AG04449 (cell line): Measurements from ENCODE around the gene BCAS4.

Experiments
- CTCF ChIA-PET: fragments of 350-600 bp; formaldehyde crosslinking; extraction: SDS; loops from one replicate; lab custom pipeline; 2021; ENCODE audit warnings: antibody characterized with exemption; lab: Yijun Ruan, JAX
- POLR2A ChIA-PET: fragments of 400-600, 350-600 bp; formaldehyde crosslinking; extraction: SDS; loops from one replicate; lab custom pipeline; 2020; ENCODE audit warnings: antibody characterized with exemption, inconsistent platforms; lab: Yijun Ruan, JAX
- DNase-seq: peaks from one replicate; pipeline ENCODE4 v3.0.0-alpha.2; 2010; ENCODE audit warnings: low read depth, low spot score
- H3K4me3 ChIP-seq: 2 replicates; pipeline ENCODE4 v1.5.1; 2011; ENCODE audit warnings: low read depth, mild to moderate bottlenecking, control low read depth, low read length
- CTCF ChIP-seq: IDR thresholded peaks from one replicate; pipeline ENCODE4 v1.5.1; 2011; ENCODE audit warnings: mild to moderate bottlenecking, moderate library complexity, low read length, control low read depth, inconsistent platforms; ENCODE audit not compliant: insufficient read depth; ENCODE audit errors: missing control alignments

Gene BCAS4

DNA sequence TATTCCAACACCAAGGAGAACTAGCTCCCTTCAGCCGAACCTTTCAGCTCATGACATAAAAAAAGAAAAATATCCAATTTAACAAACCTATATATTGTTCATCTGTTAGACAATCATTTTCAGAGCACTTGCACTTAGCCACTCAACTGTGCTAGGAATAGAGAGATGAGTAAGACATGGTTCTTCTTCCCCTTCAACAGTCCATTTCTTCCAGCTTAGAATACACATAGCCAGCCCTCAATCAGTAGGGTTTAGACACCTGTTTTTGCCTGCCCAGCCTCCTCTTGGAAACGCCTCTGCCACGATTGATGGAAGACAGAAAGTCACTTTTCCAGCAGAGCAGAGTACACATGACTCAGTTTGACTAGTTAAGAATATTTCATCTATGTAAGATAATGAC is 114.6 kb downstream of the BCAS4 start:
- no peak overlapping the region for H3K4me3 ChIP-seq
- CTCF ChIA-PET, result interaction anchor here (2.1 to 9.4 kb wide), 3 partner anchors 11 to 115 kb away, joined by 7 to 123 read pairs (median 9); partner anchors contain the start of gene BCAS4
- POLR2A ChIA-PET, result no interaction called here
- TF ChIP-seq CTCF, result no peak
- DNase-seq, result no peak

DNA sequence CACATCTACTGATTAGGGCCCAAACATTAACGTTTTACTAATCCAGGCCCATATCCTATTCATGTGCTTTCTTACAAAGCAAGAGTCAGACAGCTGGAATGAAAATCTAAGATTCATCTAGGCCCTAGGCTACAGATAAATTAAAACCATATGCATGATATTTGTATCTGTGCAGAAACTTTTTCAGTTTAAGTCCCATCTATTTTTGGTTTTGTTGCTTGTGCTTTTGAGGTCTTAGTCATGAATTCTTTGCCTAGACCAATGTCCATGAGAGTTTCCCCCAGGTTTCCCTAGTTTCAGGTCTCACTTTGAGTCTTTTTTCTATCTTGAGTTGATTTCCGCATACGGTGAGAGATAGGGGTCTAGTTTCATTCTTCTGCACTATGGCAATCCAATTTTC is 116.2 kb downstream of the BCAS4 start:
- no peak for TF ChIP-seq CTCF
- POLR2A ChIA-PET, result interaction anchor here (0.9 to 1.0 kb wide), 2 partner anchors 18 to 47 kb away, joined by 3 read pairs; no protein-coding TSS in a partner anchor
- H3K4me3 ChIP-seq, result no peak overlapping the region; the same call in 1 of the 2 replicates

DNA sequence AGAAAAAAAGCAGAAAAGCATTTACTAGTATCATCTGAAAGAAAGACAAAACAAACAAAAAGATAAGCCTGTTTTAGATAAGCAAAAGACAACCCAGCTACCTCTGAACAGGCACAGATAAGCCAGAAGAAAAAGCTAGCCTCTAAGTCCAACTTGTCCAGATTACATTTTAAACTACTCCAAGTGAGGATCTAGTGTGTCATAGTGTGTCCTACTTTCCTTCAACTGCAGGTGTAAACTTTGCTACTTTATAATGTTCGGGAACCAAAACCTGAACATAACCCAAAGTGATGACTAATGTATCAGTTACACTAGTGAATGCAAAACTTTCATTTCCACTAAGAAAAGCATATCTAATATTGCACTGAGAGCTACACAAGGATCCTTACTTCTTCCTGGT is 116.9 kb downstream of the BCAS4 start:
- no peak overlapping the region for H3K4me3 ChIP-seq
- TF ChIP-seq CTCF, result no peak
- DNase-seq, result no peak
- CTCF ChIA-PET, result interaction anchor here (1.3 to 9.4 kb wide), 6 partner anchors 13 to 117 kb away, joined by 4 to 123 read pairs (median 8); partner anchors contain the start of genes ADNP and BCAS4
- POLR2A ChIA-PET, result no interaction called here

More for the DNA sequence above, 116.2 kb downstream of the BCAS4 start:
- DNase-seq, result peak; percentile 63
- CTCF ChIA-PET, result interaction anchor here (1.0 to 9.4 kb wide), 7 partner anchors 8 to 119 kb away, joined by 3 to 123 read pairs (median 6); partner anchors contain the start of genes ADNP and BCAS4

DNA sequence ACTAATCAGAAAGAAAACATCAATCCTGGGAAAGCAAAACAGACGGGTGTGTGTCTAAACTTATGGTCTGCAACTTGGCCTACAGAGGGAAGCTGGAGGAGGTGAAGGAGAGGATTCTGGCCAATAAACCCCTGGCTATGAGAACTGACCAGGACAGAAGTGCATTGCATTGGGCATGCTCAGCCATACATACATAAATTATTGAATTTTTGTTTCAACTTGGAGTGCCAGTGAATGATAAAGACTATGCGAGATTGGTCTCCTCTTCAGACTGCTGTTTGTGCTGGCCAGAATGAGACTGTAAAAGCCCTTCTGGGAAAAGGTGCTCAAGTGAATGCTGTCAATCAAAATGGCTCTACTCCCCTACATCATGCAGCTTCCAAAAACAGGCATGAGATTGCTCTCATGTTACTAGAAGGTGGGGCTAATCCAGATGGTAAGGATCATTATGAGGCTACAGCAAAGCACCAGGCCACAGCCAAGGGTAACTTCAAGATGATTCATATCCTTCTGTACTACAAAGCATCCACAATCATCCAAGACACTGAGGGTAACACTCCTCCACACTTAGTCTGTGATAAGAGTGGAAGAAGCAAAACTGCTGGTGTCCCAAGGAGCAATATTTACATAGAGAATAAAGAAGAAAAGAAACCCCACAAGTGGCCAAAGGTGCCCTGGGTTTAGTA is 119.0 kb downstream of the BCAS4 start:
- no peak for DNase-seq
- no peak for TF ChIP-seq CTCF
- H3K4me3 ChIP-seq, result no peak overlapping the region
- ChIA-PET CTCF (interaction anchor here (0.7 to 9.4 kb wide), 4 partner anchors 12 to 120 kb away, joined by 3 to 123 read pairs (median 24); partner anchors contain the start of genes ADNP and BCAS4), POLR2A (no interaction called here)

DNA sequence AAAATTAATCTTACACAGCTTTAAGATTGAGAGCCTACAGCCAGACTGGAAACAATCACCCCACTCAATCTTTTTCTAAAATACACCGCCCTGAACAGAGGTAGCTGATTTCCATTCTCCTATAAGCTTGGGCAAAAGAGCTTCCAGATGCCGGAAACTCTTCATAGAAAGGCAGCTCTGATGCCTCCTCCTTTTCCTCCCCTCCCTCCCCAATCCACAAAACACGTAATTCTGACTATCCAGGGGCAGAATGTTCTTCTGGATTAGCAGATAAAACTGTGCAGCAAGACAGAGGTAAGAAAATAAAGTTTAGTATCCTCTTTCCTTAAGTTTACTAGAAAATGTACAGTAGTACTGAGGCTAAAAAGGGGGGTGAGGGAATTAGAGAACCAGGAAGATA is 120.6 kb downstream of the BCAS4 start:
- ChIA-PET POLR2A (interaction anchor here (1.1 to 2.8 kb wide), 3 partner anchors 11 to 16 kb away, joined by 3 to 6 read pairs (median 5); partner anchors contain the start of gene ADNP), CTCF (interaction anchor here (0.7 to 9.4 kb wide), 6 partner anchors 11 to 127 kb away, joined by 3 to 123 read pairs (median 10); partner anchors contain the start of genes ADNP and BCAS4)
- no peak for TF ChIP-seq CTCF
- H3K4me3 ChIP-seq, result no peak overlapping the region
- no peak for DNase-seq

DNA sequence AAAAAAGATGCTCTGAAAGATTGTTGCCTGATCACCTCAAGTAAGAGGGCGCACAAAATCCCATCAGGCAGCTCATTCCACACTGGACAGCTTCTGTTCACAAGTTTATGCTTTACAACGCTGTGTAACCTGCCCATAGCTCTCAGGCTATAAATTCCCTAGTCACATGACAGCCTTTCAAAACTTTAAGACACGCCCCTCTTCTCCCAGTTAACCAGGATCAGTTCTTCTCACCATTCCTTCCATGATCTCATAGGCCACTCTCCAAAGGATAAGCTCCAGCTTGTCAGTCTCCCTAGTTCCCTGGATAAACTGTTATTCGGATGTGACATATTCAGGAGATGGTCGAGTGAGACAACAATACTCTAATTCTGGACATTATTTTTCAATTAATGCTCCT is 121.4 kb downstream of the BCAS4 start:
- CTCF ChIA-PET, result interaction anchor here (1.3 to 9.4 kb wide), 5 partner anchors 10 to 126 kb away, joined by 4 to 123 read pairs (median 8); partner anchors contain the start of gene BCAS4
- POLR2A ChIA-PET, result interaction anchor here (1.1 to 2.8 kb wide), 3 partner anchors 10 to 15 kb away, joined by 3 to 6 read pairs (median 5); partner anchors contain the start of gene ADNP
- TF ChIP-seq CTCF, result no peak

More for the DNA sequence above, 121.4 kb downstream of the BCAS4 start:
- no peak for DNase-seq
- no peak overlapping the region for H3K4me3 ChIP-seq
